ENCODE measurements around the gene FRMPD2.

FRMPD2 gene

GRCh38 chr10:48305905-48306264 is 31.4 kb upstream of the FRMPD2 start:
- H3K27ac ChIP-seq (ENCODE audit: low read depth, low read length) = no peak overlapping the region
- H3K4me1 ChIP-seq (ENCODE audit: control insufficient read depth, low read length) = peaks cover 27% of the 10 kb centered on the region
- H3K27me3 ChIP-seq (ENCODE audit: control insufficient read depth, low read length) = peaks cover 3% of the 10 kb centered on the region; the same call in 1 of the 2 replicates
- H3K9me2 ChIP-seq (replicated peaks; ENCODE audit: control insufficient read depth, low read length) = no peaks in the 10 kb centered on the region
- H3F3A ChIP-seq (ENCODE audit: control insufficient read depth, insufficient read depth) = no peaks in the 10 kb centered on the region
- H4K20me1 ChIP-seq (ENCODE audit: control insufficient read depth, insufficient read depth, low read depth, low read length) = peaks cover 13% of the 10 kb centered on the region; the same call in 1 of the 2 replicates
- TF ChIP-seq, protein P1, sequence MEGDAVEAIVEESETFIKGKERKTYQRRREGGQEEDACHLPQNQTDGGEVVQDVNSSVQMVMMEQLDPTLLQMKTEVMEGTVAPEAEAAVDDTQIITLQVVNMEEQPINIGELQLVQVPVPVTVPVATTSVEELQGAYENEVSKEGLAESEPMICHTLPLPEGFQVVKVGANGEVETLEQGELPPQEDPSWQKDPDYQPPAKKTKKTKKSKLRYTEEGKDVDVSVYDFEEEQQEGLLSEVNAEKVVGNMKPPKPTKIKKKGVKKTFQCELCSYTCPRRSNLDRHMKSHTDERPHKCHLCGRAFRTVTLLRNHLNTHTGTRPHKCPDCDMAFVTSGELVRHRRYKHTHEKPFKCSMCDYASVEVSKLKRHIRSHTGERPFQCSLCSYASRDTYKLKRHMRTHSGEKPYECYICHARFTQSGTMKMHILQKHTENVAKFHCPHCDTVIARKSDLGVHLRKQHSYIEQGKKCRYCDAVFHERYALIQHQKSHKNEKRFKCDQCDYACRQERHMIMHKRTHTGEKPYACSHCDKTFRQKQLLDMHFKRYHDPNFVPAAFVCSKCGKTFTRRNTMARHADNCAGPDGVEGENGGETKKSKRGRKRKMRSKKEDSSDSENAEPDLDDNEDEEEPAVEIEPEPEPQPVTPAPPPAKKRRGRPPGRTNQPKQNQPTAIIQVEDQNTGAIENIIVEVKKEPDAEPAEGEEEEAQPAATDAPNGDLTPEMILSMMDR (IDR thresholded peaks at IDR 0.05; ENCODE audit: low read depth, low read length, poor library complexity, severe bottlenecking) = no peak
- TF ChIP-seq EZH2phosphoT487 (IDR thresholded peaks at IDR 0.05; ENCODE audit: borderline replicate concordance, low read length) = no peak
- no peaks in the 10 kb centered on the region for H3K36me3 ChIP-seq (ENCODE audit: control insufficient read depth, low read length)
- peaks cover 35% of the 10 kb centered on the region for H3K79me2 ChIP-seq (ENCODE audit: control insufficient read depth, low read length)
- H3K4me2 ChIP-seq (ENCODE audit: low read length) = peak overlapping the region; percentile 39
- H3K4me3 ChIP-seq (ENCODE audit: low read length) = peak overlapping the region; percentile 45
- H3K9me3 ChIP-seq (ENCODE audit: control insufficient read depth, insufficient read depth, low read length) = no peaks in the 10 kb centered on the region

- TF ChIP-seq, protein P1 (IDR thresholded peaks at IDR 0.05; ENCODE audit: low read depth, low read length, poor library complexity, severe bottlenecking) = no peak
- TF ChIP-seq EZH2phosphoT487 (IDR thresholded peaks at IDR 0.05; ENCODE audit: borderline replicate concordance, low read length) = no peak
- H3K4me1 ChIP-seq (ENCODE audit: control insufficient read depth, low read length) = peaks cover 12% of the 10 kb centered on the region
- H3K27me3 ChIP-seq (ENCODE audit: control insufficient read depth, low read length) = peaks cover 6% of the 10 kb centered on the region; the same call in 1 of the 2 replicates
- no peak overlapping the region for H3K4me2 ChIP-seq (ENCODE audit: low read length)
- no peaks in the 10 kb centered on the region for H3K9me2 ChIP-seq (replicated peaks; ENCODE audit: control insufficient read depth, low read length)
- no peaks in the 10 kb centered on the region for H3F3A ChIP-seq (ENCODE audit: control insufficient read depth, insufficient read depth)
- H4K20me1 ChIP-seq (ENCODE audit: control insufficient read depth, insufficient read depth, low read depth, low read length) = 0 out of 2 replicates have a peak, but pooled peaks cover 7% of the 10 kb centered on the region
- H3K79me2 ChIP-seq (ENCODE audit: control insufficient read depth, low read length) = peaks cover 9% of the 10 kb centered on the region
- H3K36me3 ChIP-seq (ENCODE audit: control insufficient read depth, low read length) = no peaks in the 10 kb centered on the region
- no peaks in the 10 kb centered on the region for H3K9me3 ChIP-seq (ENCODE audit: control insufficient read depth, insufficient read depth, low read length)
- no peak overlapping the region for H3K4me3 ChIP-seq (ENCODE audit: low read length)
- no peak overlapping the region for H3K27ac ChIP-seq (ENCODE audit: low read depth, low read length)
These were observed 28.3 kb upstream of the FRMPD2 start for GRCh38 chr10:48302515-48303476.

DNA sequence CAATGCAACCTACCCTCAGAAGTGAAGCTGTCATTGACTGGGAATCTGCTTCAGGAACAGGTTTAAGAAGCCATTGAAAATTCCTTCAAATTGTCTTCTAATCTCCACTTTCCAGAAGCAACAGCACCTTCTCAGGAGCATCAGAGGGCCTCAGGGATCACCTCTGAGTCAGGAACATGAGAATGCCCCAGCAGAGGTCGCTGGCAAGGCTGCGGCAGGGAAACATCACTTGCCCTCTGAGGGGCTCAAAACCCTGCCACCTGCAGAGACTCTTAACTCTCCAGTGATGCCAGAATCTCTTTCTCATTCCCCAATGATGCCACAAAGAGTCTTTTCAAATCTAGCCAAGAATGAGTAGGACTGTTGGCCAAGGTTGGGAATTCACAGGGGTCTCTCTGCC is 26.1 kb upstream of the FRMPD2 start:
- no peak overlapping the region for H3K4me3 ChIP-seq (ENCODE audit: low read length)
- H3K79me2 ChIP-seq (ENCODE audit: control insufficient read depth, low read length) = no peaks in the 10 kb centered on the region
- H3K27ac ChIP-seq (ENCODE audit: low read depth, low read length) = no peak overlapping the region
- no peaks in the 10 kb centered on the region for H3K9me3 ChIP-seq (ENCODE audit: control insufficient read depth, insufficient read depth, low read length)
- H3K36me3 ChIP-seq (ENCODE audit: control insufficient read depth, low read length) = no peaks in the 10 kb centered on the region
- H3K9me2 ChIP-seq (replicated peaks; ENCODE audit: control insufficient read depth, low read length) = no peaks in the 10 kb centered on the region
- no peak for TF ChIP-seq EZH2phosphoT487 (IDR thresholded peaks at IDR 0.05; ENCODE audit: borderline replicate concordance, low read length)
- TF ChIP-seq, protein P1 (IDR thresholded peaks at IDR 0.05; ENCODE audit: low read depth, low read length, poor library complexity, severe bottlenecking) = no peak
- H3F3A ChIP-seq (ENCODE audit: control insufficient read depth, insufficient read depth) = no peaks in the 10 kb centered on the region
- H4K20me1 ChIP-seq (ENCODE audit: control insufficient read depth, insufficient read depth, low read depth, low read length) = no peaks in the 10 kb centered on the region
- H3K4me2 ChIP-seq (ENCODE audit: low read length) = no peak overlapping the region
- no peaks in the 10 kb centered on the region for H3K4me1 ChIP-seq (ENCODE audit: control insufficient read depth, low read length)
- H3K27me3 ChIP-seq (ENCODE audit: control insufficient read depth, low read length) = peaks cover 6% of the 10 kb centered on the region; the same call in 1 of the 2 replicates

All from DOHH2 (cell line).